Smooth muscle cell (in vitro differentiated cells): ENCODE measurements around the gene S100A11. TPM values are rescaled to one million over a fixed set of nuclear protein-coding genes. Genes with fewer than 3 reads are reported as not detected.

Experiments used
- DNase-seq: peaks from one replicate; lab custom pipeline; 2025; ENCODE audit not compliant: unreplicated experiment; lab: John Stamatoyannopoulos, UW
- H2AFZ ChIP-seq: fragments of 200-600 bp; sonication (generic); 2 replicates; pipeline ENCODE4 v1.6.0; 2016; ENCODE audit warnings: antibody characterized with exemption, low read depth, mild to moderate bottlenecking
- H3F3A ChIP-seq: fragments of 200-600 bp; sonication (generic); 2 replicates; pipeline ENCODE4 v1.6.0; 2017; ENCODE audit warnings: antibody characterized with exemption, low read depth
- H3K27ac ChIP-seq: fragments of 200-600 bp; sonication (generic); 2 replicates; pipeline ENCODE4 v1.5.1; 2016; ENCODE audit warnings: low read depth, mild to moderate bottlenecking
- H3K27me3 ChIP-seq: fragments of 200-600 bp; sonication (generic); 2 replicates; pipeline ENCODE4 v1.6.1; 2016; ENCODE audit warnings: low read depth, mild to moderate bottlenecking
- H3K36me3 ChIP-seq: fragments of 200-600 bp; sonication (generic); 2 replicates; pipeline ENCODE4 v1.5.1; 2016; ENCODE audit warnings: low read depth
- H3K4me1 ChIP-seq: fragments of 200-600 bp; sonication (generic); 2 replicates; pipeline ENCODE4 v1.5.1; 2016; ENCODE audit warnings: low read depth
- H3K4me2 ChIP-seq: fragments of 200-600 bp; sonication (generic); 2 replicates; pipeline ENCODE4 v1.6.0; 2016; ENCODE audit warnings: mild to moderate bottlenecking
- H3K4me3 ChIP-seq: fragments of 200-600 bp; sonication (generic); 2 replicates; pipeline ENCODE4 v1.5.1; 2016; ENCODE audit warnings: mild to moderate bottlenecking
- H3K79me2 ChIP-seq: fragments of 200-600 bp; sonication (generic); 2 replicates; pipeline ENCODE4 v1.6.0; 2016; ENCODE audit warnings: low read depth, mild to moderate bottlenecking
- H3K9ac ChIP-seq: fragments of 200-600 bp; sonication (generic); 2 replicates; pipeline ENCODE4 v1.6.0; 2016; ENCODE audit warnings: low read depth
- H3K9me3 ChIP-seq: fragments of 200-600 bp; sonication (generic); replicated peaks from 2 replicates; pipeline ENCODE4 v1.5.1; 2016; ENCODE audit warnings: low read depth
- H4K20me1 ChIP-seq: fragments of 200-600 bp; sonication (generic); 2 replicates; pipeline ENCODE4 v1.6.0; 2016; ENCODE audit warnings: low read depth
- WGBS: methylation state at CpG from one replicate; pipeline ENCODE4 v1.1.7; 2016; ENCODE audit warnings: low lambda C conversion rate; 5-methylcytosine and 5-hydroxymethylcytosine counted together
- polyA plus RNA-seq: library from polyadenylated mRNA; unstranded; fragments of >200 nt; fragmentation: Nextera tagmentation; extraction: Ambion mirVana; gene quantifications from 2 replicates; pipeline ENCODE4 v1.2.1, GENCODE V29; 2016
- total RNA-seq: library from RNA; depleted of rRNA; stranded (reverse); fragments of >200 nt; gene quantifications from 2 replicates; pipeline ENCODE4 v1.2.3, GENCODE V29; 2014
- TF ChIP-seq, protein P1 (sequence below): fragments of 200-600 bp; sonication (generic); IDR thresholded peaks from 2 replicates; pipeline ENCODE4 v1.5.1; 2017; ENCODE audit warnings: borderline replicate concordance, mild to moderate bottlenecking, antibody characterized with exemption; ENCODE audit not compliant: insufficient read depth, poor library complexity, severe bottlenecking

Gene S100A11
- total and polyA plus RNA-seq, 2 experiments from 2014 or later: 1,481 to 2,824 TPM

DNA sequence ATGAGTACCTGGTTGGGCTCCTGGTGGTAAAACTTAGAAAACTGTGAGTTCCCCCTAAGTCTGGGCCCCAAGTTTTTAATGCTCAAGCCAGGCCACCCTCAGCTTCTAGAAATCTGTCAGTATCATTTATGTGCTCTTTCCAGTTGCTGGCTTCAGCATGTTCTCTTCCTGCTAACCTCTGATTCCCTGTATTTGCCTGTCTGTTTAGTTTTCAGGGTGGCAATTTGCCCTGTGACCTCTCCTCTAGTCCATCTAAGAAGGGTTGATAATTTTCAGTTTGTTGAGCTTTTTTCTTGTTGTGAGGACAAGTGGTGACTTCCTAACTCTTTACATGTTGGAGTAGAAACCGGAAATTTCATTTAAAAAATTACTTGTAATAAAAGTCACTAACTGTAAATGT, 27.1 kb downstream of the S100A11 start:
- Histone ChIP-seq H3K9ac (no peak overlapping the region), H3K9me3 (no peaks in the 10 kb centered on the region), H4K20me1 (no peaks in the 10 kb centered on the region), H2AFZ (no peak overlapping the region), H3K4me1 (no peaks in the 10 kb centered on the region), H3K27me3 (no peaks in the 10 kb centered on the region), H3K79me2 (no peaks in the 10 kb centered on the region), H3K36me3 (no peaks in the 10 kb centered on the region), H3K27ac (no peak overlapping the region), H3K4me2 (no peak overlapping the region), H3F3A (no peaks in the 10 kb centered on the region), H3K4me3 (no peak overlapping the region)
- 88% methylated on average over 1 of the region's 1 CpG for WGBS
- DNase-seq: no peak
- TF ChIP-seq, protein P1, sequence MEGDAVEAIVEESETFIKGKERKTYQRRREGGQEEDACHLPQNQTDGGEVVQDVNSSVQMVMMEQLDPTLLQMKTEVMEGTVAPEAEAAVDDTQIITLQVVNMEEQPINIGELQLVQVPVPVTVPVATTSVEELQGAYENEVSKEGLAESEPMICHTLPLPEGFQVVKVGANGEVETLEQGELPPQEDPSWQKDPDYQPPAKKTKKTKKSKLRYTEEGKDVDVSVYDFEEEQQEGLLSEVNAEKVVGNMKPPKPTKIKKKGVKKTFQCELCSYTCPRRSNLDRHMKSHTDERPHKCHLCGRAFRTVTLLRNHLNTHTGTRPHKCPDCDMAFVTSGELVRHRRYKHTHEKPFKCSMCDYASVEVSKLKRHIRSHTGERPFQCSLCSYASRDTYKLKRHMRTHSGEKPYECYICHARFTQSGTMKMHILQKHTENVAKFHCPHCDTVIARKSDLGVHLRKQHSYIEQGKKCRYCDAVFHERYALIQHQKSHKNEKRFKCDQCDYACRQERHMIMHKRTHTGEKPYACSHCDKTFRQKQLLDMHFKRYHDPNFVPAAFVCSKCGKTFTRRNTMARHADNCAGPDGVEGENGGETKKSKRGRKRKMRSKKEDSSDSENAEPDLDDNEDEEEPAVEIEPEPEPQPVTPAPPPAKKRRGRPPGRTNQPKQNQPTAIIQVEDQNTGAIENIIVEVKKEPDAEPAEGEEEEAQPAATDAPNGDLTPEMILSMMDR: no peak

DNA sequence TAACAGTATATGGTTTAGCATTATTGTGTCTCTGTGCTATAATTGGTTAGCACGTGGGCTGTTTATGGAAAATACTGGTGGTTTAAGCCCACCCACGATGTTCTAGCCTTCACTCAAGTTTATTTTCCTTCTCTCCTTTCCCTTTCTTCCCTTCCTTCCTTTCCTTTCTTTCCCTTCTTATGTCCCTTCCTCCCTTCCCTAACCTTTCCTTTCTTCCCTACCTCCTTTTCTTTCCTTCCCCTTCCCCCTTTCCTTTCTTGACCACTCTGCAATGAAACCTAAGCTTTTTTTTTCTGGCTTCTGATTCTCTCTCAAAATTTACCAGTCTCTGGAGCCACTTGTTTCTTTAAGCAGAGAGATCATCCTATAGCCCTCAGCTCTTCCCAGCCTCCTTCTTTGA, 29.8 kb downstream of the S100A11 start:
- 72% methylated on average over 2 of the region's 2 CpGs for WGBS

DNA sequence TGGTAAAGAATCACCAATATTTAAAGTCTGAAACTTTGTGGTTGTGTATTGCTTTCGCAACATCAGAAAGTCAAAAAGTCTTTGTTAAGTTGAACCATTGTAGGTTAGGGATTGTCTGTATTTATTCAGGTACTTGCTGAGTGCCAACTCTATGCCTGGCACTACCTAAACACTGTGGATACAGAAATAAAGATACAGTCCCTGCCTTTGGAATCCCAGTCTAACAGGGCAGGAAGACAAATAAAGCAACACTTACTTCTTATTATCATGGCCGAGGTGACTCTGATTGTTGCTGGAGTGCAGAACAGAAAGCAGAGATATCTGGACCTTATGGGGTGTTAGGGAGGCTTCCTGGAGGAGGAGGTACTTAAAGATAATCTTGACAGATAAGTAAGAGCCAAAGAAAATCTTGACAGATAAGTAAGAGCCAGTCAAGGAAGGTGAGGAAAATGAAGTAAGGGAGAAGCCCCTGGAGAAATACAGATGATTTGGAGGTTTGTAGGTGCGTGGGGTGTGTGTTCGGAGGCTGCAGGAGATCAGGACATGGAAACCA, 31.4 kb downstream of the S100A11 start:
- H3K4me2 ChIP-seq: no peak overlapping the region
- H3K4me3 ChIP-seq: no peak overlapping the region
- no peaks in the 10 kb centered on the region for H4K20me1 ChIP-seq
- no peaks in the 10 kb centered on the region for H3K9me3 ChIP-seq
- H3F3A ChIP-seq: peaks cover 12% of the 10 kb centered on the region
- H3K9ac ChIP-seq: no peak overlapping the region
- no peak overlapping the region for H2AFZ ChIP-seq
- TF ChIP-seq, protein P1: no peak
- H3K79me2 ChIP-seq: no peaks in the 10 kb centered on the region
- H3K27ac ChIP-seq: no peak overlapping the region
- no peaks in the 10 kb centered on the region for H3K27me3 ChIP-seq
- 59% methylated on average over 4 of the region's 4 CpGs for WGBS
- H3K36me3 ChIP-seq: no peaks in the 10 kb centered on the region
- no peak for DNase-seq
- H3K4me1 ChIP-seq: no peaks in the 10 kb centered on the region

More for the DNA sequence above, 29.8 kb downstream of the S100A11 start:
- TF ChIP-seq, protein P1: no peak
- Histone ChIP-seq H3K4me3 (no peak overlapping the region), H3K27ac (no peak overlapping the region), H4K20me1 (no peaks in the 10 kb centered on the region), H3K36me3 (no peaks in the 10 kb centered on the region), H3K9ac (no peak overlapping the region), H3K4me2 (no peak overlapping the region), H3K9me3 (no peaks in the 10 kb centered on the region), H3K4me1 (no peaks in the 10 kb centered on the region), H2AFZ (no peak overlapping the region), H3F3A (peaks cover 5% of the 10 kb centered on the region), H3K79me2 (no peaks in the 10 kb centered on the region), H3K27me3 (no peaks in the 10 kb centered on the region)
- no peak for DNase-seq

DNA sequence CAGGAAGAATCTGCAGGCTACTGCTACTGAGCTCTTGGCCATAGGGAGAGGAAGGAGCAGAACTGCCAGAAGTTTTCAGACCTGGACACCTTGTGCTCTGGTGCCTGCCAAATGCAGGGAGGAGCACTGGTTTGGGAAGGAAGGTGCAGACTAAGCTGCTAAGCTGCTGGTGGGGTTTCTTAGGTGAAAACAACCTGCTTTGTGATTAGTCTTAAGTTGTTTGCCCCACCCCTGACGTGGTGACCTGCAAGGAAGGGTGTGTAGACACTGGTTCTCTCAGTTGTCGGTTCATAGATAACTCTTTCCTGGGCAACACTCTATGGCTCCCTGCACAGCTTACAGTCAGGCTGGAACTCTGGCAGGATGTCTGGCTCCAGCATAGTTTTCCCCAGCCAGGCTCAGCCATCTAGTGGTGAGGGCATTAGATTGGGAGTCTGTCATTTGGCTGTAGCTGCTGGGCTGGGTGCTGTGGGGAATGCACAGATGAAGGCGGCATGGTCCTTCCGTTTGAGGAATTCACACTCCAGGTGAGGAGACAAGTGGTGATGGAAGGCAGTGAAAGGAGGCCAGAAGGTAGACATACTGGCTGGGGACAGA, 32.9 kb downstream of the S100A11 start:
- 56% methylated on average over 4 of the region's 4 CpGs for WGBS
- H3F3A ChIP-seq: peaks cover 12% of the 10 kb centered on the region
- H3K27me3 ChIP-seq: no peaks in the 10 kb centered on the region
- no peak overlapping the region for H3K27ac ChIP-seq
- H2AFZ ChIP-seq: no peak overlapping the region
- TF ChIP-seq, protein P1: no peak
- no peak for DNase-seq
- H3K36me3 ChIP-seq: no peaks in the 10 kb centered on the region
- H3K9ac ChIP-seq: no peak overlapping the region
- H4K20me1 ChIP-seq: no peaks in the 10 kb centered on the region
- H3K79me2 ChIP-seq: no peaks in the 10 kb centered on the region
- no peak overlapping the region for H3K4me3 ChIP-seq
- H3K4me1 ChIP-seq: no peaks in the 10 kb centered on the region
- no peak overlapping the region for H3K4me2 ChIP-seq
- no peaks in the 10 kb centered on the region for H3K9me3 ChIP-seq
